Measurements from ENCODE around the gene NAT10. TPM values are rescaled to one million over a fixed set of nuclear protein-coding genes. Genes with fewer than 3 reads are reported as not detected.

NAT10 gene
- total RNA-seq, 1 donor from 2014 or later: 32.2 TPM

DNA sequence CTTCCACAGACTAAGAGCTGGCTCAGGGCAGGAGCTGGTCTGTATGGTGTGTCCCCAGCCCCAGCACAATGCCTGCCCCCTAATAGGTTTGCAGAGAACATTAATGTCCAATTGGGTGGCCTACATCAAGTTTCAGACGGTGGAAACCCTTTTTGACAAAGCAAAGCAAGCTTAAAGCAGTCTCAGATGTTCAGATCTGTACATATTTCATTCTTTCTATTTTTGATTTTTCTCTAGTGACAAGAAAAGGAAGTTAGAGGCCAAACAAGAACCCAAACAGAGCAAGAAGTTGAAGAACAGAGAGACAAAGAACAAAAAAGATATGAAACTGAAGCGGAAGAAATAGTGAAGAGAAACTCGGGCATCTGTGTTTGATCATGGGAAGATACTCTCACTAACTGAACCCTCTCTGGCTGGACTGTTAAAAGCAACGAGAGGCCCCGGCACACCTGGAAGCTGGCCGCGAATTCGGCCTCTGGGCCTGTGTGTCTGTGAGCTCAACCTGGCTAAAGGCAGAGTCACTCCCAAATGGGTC, 40.5 kb downstream of the NAT10 start:
- Mint-ChIP-seq H3K4me1 (ENCODE audit: low read depth, unreplicated experiment) (peaks cover 7% of the 10 kb centered on the region), H3K27ac (ENCODE audit: unreplicated experiment) (no peak overlapping the region), H3K36me3 (ENCODE audit: low read depth, unreplicated experiment) (peaks cover 23% of the 10 kb centered on the region), H3K27me3 (ENCODE audit: low read depth, unreplicated experiment) (no peaks in the 10 kb centered on the region), H3K9me3 (ENCODE audit: unreplicated experiment) (no peaks in the 10 kb centered on the region), H3K4me3 (ENCODE audit: unreplicated experiment) (no peak overlapping the region)
- no peak overlapping the region for H3K9ac ChIP-seq (ENCODE audit: low read length)
- FAIRE-seq (no peak), DNase-seq (ENCODE audit: low read depth) (no peak)
- no peak for TF ChIP-seq EZH2 (IDR thresholded peaks at IDR 0.05; ENCODE audit: insufficient read depth, low read length)
- TF ChIP-seq, protein P1, sequence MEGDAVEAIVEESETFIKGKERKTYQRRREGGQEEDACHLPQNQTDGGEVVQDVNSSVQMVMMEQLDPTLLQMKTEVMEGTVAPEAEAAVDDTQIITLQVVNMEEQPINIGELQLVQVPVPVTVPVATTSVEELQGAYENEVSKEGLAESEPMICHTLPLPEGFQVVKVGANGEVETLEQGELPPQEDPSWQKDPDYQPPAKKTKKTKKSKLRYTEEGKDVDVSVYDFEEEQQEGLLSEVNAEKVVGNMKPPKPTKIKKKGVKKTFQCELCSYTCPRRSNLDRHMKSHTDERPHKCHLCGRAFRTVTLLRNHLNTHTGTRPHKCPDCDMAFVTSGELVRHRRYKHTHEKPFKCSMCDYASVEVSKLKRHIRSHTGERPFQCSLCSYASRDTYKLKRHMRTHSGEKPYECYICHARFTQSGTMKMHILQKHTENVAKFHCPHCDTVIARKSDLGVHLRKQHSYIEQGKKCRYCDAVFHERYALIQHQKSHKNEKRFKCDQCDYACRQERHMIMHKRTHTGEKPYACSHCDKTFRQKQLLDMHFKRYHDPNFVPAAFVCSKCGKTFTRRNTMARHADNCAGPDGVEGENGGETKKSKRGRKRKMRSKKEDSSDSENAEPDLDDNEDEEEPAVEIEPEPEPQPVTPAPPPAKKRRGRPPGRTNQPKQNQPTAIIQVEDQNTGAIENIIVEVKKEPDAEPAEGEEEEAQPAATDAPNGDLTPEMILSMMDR (IDR thresholded peaks at IDR 0.05; ENCODE audit: insufficient read depth, low read depth, low read length): no peak
- no peak overlapping the region for H3K4me3 ChIP-seq (ENCODE audit: insufficient read depth, low read depth, low read length)
- no peak overlapping the region for H2AFZ ChIP-seq (ENCODE audit: low read depth, low read length)
- H3K9me3 ChIP-seq (ENCODE audit: insufficient read depth, low read depth, low read length): no peaks in the 10 kb centered on the region
- no peaks in the 10 kb centered on the region for H3K27me3 ChIP-seq (ENCODE audit: insufficient read depth, low read length)
- peaks cover 65% of the 10 kb centered on the region for H3K36me3 ChIP-seq (ENCODE audit: insufficient read depth, low read length)
- H4K20me1 ChIP-seq (ENCODE audit: insufficient read depth, low read length): peaks cover 30% of the 10 kb centered on the region
- no peak overlapping the region for H3K4me2 ChIP-seq (ENCODE audit: low read length)
- peaks cover 6% of the 10 kb centered on the region for H3K4me1 ChIP-seq (ENCODE audit: insufficient read depth, low read length)
- H3K79me2 ChIP-seq (ENCODE audit: insufficient read depth, low read length): no peaks in the 10 kb centered on the region
- H3K27ac ChIP-seq (ENCODE audit: low read depth, low read length): no peak overlapping the region

DNA sequence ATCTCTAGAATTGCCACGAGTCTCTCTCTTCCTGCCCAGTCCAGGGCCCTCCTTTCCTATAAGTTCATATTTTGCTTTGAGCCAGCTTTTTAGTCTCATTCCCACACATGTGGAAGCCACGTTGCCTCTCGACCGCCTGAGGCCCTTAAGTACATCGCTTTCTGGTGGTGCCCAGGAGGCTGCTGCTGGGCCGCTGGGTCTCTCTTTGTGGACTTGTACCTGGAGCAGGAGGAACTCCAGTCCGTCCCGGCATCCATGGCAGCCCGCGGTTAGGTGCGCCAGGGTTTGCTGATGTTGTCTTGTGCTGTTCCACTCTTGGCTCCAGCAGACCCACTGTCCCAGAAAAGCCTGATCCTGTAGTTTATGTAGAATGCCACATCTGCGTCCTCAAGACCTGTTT, 41.0 kb downstream of the NAT10 start:
- FAIRE-seq (no peak), DNase-seq (ENCODE audit: low read depth) (no peak)
- H3K4me3 ChIP-seq (ENCODE audit: insufficient read depth, low read depth, low read length): no peak overlapping the region
- peaks cover 30% of the 10 kb centered on the region for H4K20me1 ChIP-seq (ENCODE audit: insufficient read depth, low read length)
- H3K4me1 ChIP-seq (ENCODE audit: insufficient read depth, low read length): peaks cover 6% of the 10 kb centered on the region
- Mint-ChIP-seq H3K27ac (ENCODE audit: unreplicated experiment) (no peak overlapping the region), H3K4me3 (ENCODE audit: unreplicated experiment) (no peak overlapping the region), H3K36me3 (ENCODE audit: low read depth, unreplicated experiment) (peaks cover 23% of the 10 kb centered on the region), H3K4me1 (ENCODE audit: low read depth, unreplicated experiment) (peaks cover 7% of the 10 kb centered on the region), H3K9me3 (ENCODE audit: unreplicated experiment) (no peaks in the 10 kb centered on the region), H3K27me3 (ENCODE audit: low read depth, unreplicated experiment) (no peaks in the 10 kb centered on the region)
- no peak for TF ChIP-seq EZH2 (IDR thresholded peaks at IDR 0.05; ENCODE audit: insufficient read depth, low read length)
- TF ChIP-seq, protein P1 (IDR thresholded peaks at IDR 0.05; ENCODE audit: insufficient read depth, low read depth, low read length): no peak
- no peak overlapping the region for H3K9ac ChIP-seq (ENCODE audit: low read length)
- no peak overlapping the region for H3K4me2 ChIP-seq (ENCODE audit: low read length)
- peaks cover 62% of the 10 kb centered on the region for H3K36me3 ChIP-seq (ENCODE audit: insufficient read depth, low read length)
- no peaks in the 10 kb centered on the region for H3K9me3 ChIP-seq (ENCODE audit: insufficient read depth, low read depth, low read length)
- H3K27ac ChIP-seq (ENCODE audit: low read depth, low read length): no peak overlapping the region
- H2AFZ ChIP-seq (ENCODE audit: low read depth, low read length): no peak overlapping the region
- H3K27me3 ChIP-seq (ENCODE audit: insufficient read depth, low read length): no peaks in the 10 kb centered on the region
- H3K79me2 ChIP-seq (ENCODE audit: insufficient read depth, low read length): no peaks in the 10 kb centered on the region

DNA sequence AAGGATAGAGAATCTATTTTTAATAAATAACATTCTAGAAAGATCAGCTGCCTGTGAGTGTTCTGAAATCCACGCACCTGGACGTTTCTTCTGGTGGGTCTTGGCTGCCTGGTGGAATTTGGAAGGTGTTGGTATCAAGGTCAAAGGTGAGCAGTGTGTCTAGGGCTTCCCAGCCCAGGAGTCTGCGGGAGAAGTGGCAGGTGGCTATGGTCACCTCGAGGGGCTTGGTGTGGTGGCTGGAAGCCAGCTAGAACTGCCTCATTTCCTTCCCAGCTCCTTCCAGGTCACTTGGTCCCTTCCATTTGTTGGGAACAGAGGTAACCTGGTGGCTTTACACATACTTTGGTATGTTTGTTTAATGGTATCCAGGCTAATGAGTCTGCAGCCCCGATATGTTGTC, 41.4 kb downstream of the NAT10 start:
- Mint-ChIP-seq H3K4me3 (ENCODE audit: unreplicated experiment) (no peak overlapping the region), H3K36me3 (ENCODE audit: low read depth, unreplicated experiment) (peaks cover 23% of the 10 kb centered on the region), H3K9me3 (ENCODE audit: unreplicated experiment) (no peaks in the 10 kb centered on the region), H3K27me3 (ENCODE audit: low read depth, unreplicated experiment) (no peaks in the 10 kb centered on the region), H3K27ac (ENCODE audit: unreplicated experiment) (no peak overlapping the region), H3K4me1 (ENCODE audit: low read depth, unreplicated experiment) (peaks cover 7% of the 10 kb centered on the region)
- Histone ChIP-seq H3K4me1 (ENCODE audit: insufficient read depth, low read length) (peaks cover 6% of the 10 kb centered on the region), H3K79me2 (ENCODE audit: insufficient read depth, low read length) (no peaks in the 10 kb centered on the region), H4K20me1 (ENCODE audit: insufficient read depth, low read length) (peaks cover 34% of the 10 kb centered on the region), H2AFZ (ENCODE audit: low read depth, low read length) (no peak overlapping the region), H3K27me3 (ENCODE audit: insufficient read depth, low read length) (no peaks in the 10 kb centered on the region), H3K36me3 (ENCODE audit: insufficient read depth, low read length) (peaks cover 57% of the 10 kb centered on the region), H3K9me3 (ENCODE audit: insufficient read depth, low read depth, low read length) (no peaks in the 10 kb centered on the region), H3K4me3 (ENCODE audit: insufficient read depth, low read depth, low read length) (no peak overlapping the region), H3K9ac (ENCODE audit: low read length) (no peak overlapping the region), H3K4me2 (ENCODE audit: low read length) (no peak overlapping the region), H3K27ac (ENCODE audit: low read depth, low read length) (no peak overlapping the region)
- no peak for DNase-seq (ENCODE audit: low read depth)
- FAIRE-seq: no peak
- TF ChIP-seq, protein P1 (IDR thresholded peaks at IDR 0.05; ENCODE audit: insufficient read depth, low read depth, low read length): no peak
- no peak for TF ChIP-seq EZH2 (IDR thresholded peaks at IDR 0.05; ENCODE audit: insufficient read depth, low read length)
